Measurements from ENCODE around the gene C19orf38.
"Not testable (repeated sequence)": the region's sequence is repeated elsewhere in the genome, so short reads cannot be mapped to it uniquely, and the experiment has no call there.

Gene C19orf38

GRCh38 chr19:10823690-10824089, 24.5 kb upstream of the C19orf38 start:
- no peak for DNase-seq

DNA sequence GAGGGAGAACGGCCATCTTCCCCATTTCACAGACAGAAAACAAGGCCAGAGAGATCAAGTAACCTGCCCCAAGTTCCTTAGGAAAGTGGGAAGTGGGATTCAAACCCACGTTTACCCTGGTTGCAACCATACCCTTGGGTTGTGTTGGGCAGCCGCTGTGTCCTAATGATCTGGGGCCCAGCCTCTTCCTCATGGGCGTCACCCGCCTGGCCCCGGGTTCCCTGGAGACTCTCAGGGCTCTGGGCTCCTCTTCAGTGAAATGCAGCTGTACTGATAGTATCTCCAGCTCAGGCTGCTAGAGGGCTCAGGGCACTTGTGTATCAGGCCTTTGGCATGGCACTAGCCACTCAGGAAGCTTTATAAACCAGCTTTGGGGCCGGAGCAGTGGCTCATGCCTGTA, 22.0 kb upstream of the C19orf38 start:
- DNase-seq, result no peak

DNA sequence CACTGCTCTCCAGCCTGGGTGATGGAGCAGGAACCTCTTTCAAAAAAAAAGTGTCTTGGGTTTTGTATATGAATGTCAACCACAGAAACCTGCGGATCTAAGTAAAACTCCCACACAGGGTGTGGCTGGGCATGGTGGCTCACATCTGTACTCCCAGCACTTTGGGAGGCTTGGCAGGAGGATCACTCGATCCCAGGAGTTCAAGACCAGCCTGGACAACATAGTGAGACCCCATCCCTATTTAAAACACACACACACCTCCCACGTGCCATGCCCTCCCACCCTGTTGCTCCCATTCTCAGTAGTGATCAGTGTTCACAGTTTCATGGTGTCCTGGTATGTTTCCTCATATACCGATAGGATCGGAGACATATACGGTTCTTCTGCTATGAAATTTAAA, 21.4 kb upstream of the C19orf38 start:
- no peak for DNase-seq

GRCh38 chr19:10828981-10829821, 19.0 kb upstream of the C19orf38 start:
- DNase-seq, result no peak

GRCh38 chr19:10829967-10830366, 18.2 kb upstream of the C19orf38 start:
- no peak for DNase-seq

- no peak for DNase-seq
Measured at GRCh38 chr19:10830370-10830769, 17.8 kb upstream of the C19orf38 start.

GRCh38 chr19:10830931-10831779, 17.1 kb upstream of the C19orf38 start:
- DNase-seq, result no peak

GRCh38 chr19:10831987-10832938, 16.0 kb upstream of the C19orf38 start:
- no peak for DNase-seq

DNA sequence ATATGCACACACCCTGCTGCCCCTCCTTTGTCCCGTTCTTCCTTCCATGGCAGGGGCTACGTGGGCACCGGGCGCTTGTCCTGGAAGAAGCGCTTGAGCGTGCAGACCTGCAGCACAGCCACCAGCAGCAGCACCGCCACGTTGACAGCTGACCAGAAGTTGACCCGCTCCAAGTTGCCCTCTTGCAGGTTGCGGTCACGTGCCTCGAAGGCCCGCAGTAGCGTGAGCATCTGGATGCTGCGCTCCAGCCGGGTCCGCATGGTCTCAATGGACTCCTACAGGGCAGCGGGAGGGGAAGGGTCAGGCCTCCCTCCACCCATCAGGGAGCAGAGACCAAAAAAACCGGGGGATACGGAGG, 15.3 kb upstream of the C19orf38 start:
- no peak for DNase-seq

- no peak for DNase-seq
Measured at GRCh38 chr19:10835089-10835753, 13.0 kb upstream of the C19orf38 start.

DNA sequence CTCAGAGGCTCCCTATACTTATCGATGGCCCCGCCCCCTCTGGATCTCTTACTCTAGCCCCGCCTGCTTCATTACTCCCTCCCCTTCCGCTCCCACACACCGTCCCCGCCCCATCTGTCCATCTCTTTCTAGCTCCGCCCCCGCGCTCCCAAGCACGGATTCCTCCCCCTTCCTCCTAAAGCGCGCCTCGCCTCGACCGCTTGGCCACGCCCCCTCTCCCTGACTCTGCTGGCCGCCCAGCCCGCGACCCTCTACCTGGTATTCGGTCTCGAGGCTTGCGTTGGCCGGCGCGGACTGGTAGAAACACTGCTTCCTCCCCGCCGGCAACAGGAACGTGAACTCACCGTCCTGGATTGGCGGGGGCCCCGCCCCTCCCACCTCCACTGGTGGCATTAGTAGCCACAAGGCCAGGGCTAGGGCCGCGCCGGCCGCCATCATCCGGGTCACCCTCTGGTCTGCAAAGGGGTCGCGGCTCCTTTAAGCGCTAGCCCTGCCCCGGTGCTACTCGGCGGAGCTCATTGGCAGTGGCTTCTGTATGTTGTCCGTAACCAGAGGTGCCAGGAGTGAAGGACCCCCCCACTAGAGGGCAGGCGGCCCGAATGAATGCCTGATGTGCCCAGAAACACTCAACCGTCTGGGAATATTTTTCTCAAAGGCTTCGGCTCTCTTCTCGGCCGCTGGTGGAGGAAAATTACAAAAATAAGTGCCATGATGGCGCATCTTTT, 12.3 kb upstream of the C19orf38 start, which contains the start of gene TMED1:
Gene TMED1 (minus strand): TSS at position 459 of the 725 bp plus-strand sequence. CDS start 21 bp downstream, at position 438.
- DNase-seq, result peak; percentile 99

DNA sequence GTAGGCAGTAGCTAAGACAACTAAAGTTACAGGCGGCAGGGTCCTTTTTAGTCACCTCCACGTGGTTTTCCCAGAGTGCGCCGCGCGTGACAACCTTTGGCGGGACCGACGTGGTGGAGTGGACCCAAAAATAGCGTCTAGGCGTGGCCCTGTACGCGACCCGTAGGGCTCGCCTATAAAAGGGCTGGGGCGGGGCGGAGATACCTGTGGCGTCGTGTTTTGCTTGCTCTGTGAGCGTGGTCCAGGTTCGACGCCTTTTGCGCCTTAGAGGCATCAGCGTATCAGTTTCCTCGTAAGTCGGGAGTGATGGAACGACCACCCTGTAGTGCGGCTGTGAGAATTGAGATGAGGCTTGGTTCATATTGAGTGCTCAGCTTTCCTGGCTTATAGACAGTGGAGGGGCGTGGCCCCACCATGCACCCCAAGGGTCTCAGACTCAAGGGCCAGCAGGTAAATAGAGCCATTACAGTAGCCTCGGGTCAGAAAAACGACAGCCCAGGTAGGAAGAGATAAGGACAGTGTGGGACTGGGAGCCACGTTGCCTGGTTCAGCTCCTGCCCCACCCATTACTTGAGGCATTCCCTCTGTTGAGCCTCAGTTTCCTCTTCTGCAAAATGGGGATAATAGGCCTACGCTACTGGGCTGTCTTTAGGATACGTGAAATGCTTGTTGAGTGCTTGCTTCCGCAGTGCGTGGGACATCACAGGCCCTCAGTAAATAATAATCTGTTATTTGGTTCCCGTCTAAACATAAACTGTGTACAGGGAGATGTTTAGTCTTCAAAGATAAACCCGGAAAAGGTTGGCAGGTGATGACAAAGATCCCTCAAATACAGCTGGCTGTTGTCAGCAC, 11.5 kb upstream of the C19orf38 start:
- no peak for DNase-seq

DNA sequence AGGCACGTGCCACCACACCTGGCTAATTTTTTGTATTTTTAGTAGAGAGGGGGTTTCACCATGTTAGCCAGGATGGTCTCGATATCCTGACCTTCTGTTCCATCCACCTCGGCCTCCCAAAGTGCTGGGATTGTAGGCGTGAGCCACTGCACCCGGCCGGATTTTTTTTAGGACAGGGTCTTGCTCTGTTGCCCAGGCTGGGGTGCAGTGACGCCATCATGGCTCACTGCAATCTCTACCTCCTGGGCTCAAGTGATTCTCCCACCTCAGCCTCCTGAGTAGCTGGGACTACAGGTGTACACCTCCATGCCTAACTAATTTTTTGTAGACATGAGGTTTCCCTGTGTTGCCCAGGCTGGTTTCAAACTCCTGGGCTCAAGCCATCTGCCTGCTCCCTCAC, 10.6 kb upstream of the C19orf38 start:
- not testable (repeated sequence) for DNase-seq

GRCh38 chr19:10838377-10838776, 9.8 kb upstream of the C19orf38 start:
- DNase-seq, result no peak

DNA sequence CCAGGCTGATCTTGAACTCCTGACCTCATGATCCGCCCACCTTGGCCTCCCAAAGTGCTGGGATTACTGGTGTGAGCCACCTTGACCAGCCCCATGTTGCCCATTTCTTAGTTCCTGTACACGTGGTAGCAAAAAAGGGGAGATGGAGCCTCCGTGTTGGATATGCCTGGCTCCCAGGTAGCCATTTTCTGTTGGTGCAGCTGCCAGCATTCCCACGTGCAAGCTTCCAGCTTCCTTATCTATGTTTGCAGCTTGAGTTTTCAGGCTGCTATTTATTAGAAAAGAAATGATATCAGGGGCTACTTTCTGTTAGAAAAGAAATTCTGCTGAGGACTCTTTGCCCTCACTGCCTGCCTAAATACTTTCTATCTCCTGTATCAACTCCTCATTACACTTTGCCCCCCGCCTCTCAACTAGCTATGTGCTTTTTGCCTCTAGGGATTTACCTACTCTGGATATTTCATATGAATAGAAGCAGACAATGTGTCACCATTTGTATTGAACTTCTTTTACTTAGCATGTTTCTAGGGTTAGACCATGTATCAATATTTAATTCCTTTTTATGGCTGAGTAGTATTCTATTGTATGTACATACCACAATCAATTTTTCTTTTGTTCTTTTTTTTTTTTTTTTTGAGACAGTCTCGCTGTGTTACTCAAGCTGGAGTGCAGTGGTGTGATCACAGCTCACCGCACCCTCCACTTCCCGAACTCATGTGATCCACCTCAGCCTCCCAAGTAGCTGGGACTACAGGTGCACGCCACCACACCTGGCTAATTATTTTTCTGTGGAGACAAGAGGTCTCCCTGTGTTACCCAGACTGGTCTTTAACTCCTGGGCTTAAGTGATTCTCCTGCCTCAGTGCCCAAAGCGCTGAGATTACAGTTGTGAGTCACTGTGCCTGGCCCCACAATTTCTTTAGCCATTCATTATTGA, 8.8 kb upstream of the C19orf38 start:
- no peak for DNase-seq

GRCh38 chr19:10842788-10843187, 5.4 kb upstream of the C19orf38 start:
- no peak for DNase-seq

DNA sequence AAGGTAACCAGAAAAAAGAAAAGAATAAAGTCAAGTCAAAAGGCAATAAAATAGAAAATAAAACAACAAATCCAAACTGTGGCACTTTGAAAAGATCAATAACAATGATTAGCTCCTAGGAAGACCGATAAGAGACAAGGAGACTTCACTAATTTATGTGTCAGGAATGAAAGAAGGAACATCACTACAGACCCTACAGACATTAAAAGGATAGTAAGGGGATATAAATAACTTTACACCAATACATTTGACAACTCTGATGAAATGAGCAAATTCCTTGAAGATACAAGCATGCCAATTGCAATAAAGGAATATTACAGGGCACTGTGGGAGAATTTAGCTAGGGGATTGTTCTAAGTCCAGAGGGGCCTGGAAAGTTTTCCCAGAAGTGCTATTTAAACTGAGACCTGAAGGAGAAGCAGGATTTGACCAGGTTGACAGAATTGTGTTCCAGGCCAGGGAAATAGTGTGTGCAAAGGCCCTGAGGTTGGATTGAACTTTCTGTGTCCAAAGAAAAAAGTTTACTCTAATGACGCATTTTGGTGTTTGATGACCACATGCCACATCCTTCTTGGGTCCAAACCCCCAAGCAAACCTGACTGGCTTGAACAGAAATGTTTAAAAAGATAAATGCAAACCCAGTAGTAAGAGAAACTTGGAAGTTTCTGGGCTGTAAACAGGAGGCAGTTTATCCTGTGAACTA, 1.6 kb upstream of the C19orf38 start:
- no peak for DNase-seq

DNA sequence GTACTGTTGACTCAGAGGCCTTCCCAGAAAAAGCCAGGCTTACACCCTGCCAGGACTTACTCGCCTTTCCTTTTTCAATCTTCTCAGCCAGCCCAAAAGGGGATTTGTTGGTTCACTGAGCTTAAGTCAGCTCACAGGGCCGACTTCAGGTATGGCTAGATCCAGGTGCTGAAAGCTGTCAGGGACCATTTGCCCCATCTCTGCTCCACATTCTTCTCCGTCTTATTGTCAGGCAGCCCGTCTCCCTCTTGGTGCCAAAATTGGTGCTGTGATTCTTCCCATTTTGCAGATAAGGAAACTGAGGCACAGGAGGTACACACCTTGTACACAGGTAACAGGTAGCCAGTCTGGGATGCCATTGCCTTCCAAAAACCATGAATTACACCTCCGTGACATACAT, 2.4 kb downstream of the C19orf38 start:
- no peak for DNase-seq

Data from left hindlimb (tissue), 1 donor.